Pancreas (tissue), 10 donors: ENCODE measurements around the gene NCOA4. TPM values are rescaled to one million over a fixed set of nuclear protein-coding genes. Genes with fewer than 3 reads are reported as not detected.

Experiments used
- ATAC-seq, 4 donors: fragments of 200-7000 bp; cut with Tn5 transposase; one replicate each; pipeline versions ENCODE4 v1.8.0 to v1.9.1; 2020; ENCODE audit warnings: mild to moderate bottlenecking in 4 of 4, moderate library complexity in 4 of 4
- DNase-seq, 6 donors: peaks; one replicate each; pipeline ENCODE4 v3.0.0-alpha.2; 2020
- FAIRE-seq: peaks from 2 replicates; lab custom pipeline; 2012; peaks lifted over from hg19 to GRCh38; lab: Jason Lieb, UNC
- H3K27ac ChIP-seq, 4 donors: fragments of 200-600 bp; sonication (generic); 1 replicate in 3 of 4; 2 replicates in 1 of 4; pipeline versions ENCODE4 v1.5.0 to v1.8.0; 2020
- H3K27me3 ChIP-seq, 4 donors: fragments of 200-600 bp; one replicate each; pipeline ENCODE4 v1.8.0; 2021
- H3K36me3 ChIP-seq, 3 donors: fragments of 200-600 bp; sonication (generic) in 1 of 3; one replicate each; pipeline versions ENCODE4 v1.5.0 to v1.8.0; 2020 to 2021
- H3K4me1 ChIP-seq, 3 donors: fragments of 200-600 bp; one replicate each; pipeline ENCODE4 v1.8.0; 2021
- H3K4me3 ChIP-seq, 4 donors: fragments of 200-600 bp; sonication (generic) in 2 of 4; one replicate each; pipeline versions ENCODE4 v1.5.0 to v1.8.0; 2020 to 2021
- H3K9me3 ChIP-seq, 4 donors: fragments of 200-600 bp; one replicate each; pipeline ENCODE4 v1.8.0; 2021
- WGBS, 2 donors: extraction: QIAGEN DNeasy Blood & Tissue Kit; methylation state at CpG; one replicate each; pipeline ENCODE4 v1.1.7; 2013; 5-methylcytosine and 5-hydroxymethylcytosine counted together
- intact Hi-C, 3 donors: fragments of 100-400 bp; cut with DNase I; formaldehyde crosslinking; loops; one replicate each; pipeline versions ENCODE4 v1.11.1 to v1.14.2; 2022
- polyA plus RNA-seq, 2 donors: library from polyadenylated mRNA; stranded (reverse); fragments of 200-250 nt; gene quantifications; one replicate each; pipeline ENCODE4 v1.2.3, GENCODE V29; 2013
- total RNA-seq, 6 donors: library from RNA; stranded (reverse); fragmentation: NEBNext Ultra II Directional in 4 of 6; extraction: Animal tissue kit (Norgen Biotek cat#: 25700) in 4 of 6; gene quantifications; one replicate each; pipeline versions ENCODE4 v1.2.1 to v1.2.4, GENCODE V29; 2021 to 2023
- TF ChIP-seq, protein P1 (sequence below), 4 donors: fragments of 200-600 bp; sonication (generic) in 3 of 4; IDR thresholded peaks; one replicate each; pipeline versions ENCODE4 v1.5.0 to v1.8.0; 2021; ENCODE audit warnings: antibody characterized with exemption in 4 of 4
- donor health status: healthy with polysubstance abuse.
- donor health status: DM: no; HTN: no; CAD: no; lungs with moderate emphysema.
- donor health status: DM: no; HTN: no; CAD: no.
- donor health status: control.
- donor health status: control.
- donor health status: Bipolar disorder and iron deficiency.
- donor health status: DM: yes; HTN: yes; CAD: no.
- donor health status: DM: no; HTN: no; CAD: no.
- donor health status: DM: no; HTN: no; CAD: no.
- donor health status: DM: yes; HTN: yes; CAD: no.

The NCOA4 gene
- total and polyA plus RNA-seq, 8 donors, result 16.7 to 69.4 (median 55.8) TPM

DNA sequence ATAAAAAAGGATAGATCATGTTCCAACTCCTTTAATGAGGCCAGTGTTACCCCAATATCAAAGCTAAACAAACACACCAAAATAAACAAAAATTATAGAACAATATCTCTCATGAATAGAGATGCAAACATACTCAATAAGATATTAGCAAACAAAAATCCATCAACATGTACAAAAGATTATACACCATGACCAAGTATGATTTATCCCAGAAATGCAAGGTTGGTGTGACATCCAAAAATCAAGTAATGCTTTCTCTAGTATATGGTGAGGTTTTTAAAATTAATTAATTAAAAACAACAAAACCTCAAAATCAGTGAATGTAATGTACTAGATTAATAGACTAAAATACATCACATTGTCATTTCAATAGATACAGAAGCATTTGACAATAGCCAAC is 26.6 kb upstream of the NCOA4 start:
- H3K36me3 ChIP-seq, result no peaks in the 10 kb centered on the region
- intact Hi-C loops, result no loop called here
- no peak for FAIRE-seq
- ATAC-seq, result no peak
- no peak overlapping the region for H3K4me3 ChIP-seq
- H3K9me3 ChIP-seq, result no peaks in the 10 kb centered on the region
- DNase-seq, result no peak
- no peaks in the 10 kb centered on the region for H3K27me3 ChIP-seq
- no peaks in the 10 kb centered on the region for H3K4me1 ChIP-seq
- TF ChIP-seq, protein P1, sequence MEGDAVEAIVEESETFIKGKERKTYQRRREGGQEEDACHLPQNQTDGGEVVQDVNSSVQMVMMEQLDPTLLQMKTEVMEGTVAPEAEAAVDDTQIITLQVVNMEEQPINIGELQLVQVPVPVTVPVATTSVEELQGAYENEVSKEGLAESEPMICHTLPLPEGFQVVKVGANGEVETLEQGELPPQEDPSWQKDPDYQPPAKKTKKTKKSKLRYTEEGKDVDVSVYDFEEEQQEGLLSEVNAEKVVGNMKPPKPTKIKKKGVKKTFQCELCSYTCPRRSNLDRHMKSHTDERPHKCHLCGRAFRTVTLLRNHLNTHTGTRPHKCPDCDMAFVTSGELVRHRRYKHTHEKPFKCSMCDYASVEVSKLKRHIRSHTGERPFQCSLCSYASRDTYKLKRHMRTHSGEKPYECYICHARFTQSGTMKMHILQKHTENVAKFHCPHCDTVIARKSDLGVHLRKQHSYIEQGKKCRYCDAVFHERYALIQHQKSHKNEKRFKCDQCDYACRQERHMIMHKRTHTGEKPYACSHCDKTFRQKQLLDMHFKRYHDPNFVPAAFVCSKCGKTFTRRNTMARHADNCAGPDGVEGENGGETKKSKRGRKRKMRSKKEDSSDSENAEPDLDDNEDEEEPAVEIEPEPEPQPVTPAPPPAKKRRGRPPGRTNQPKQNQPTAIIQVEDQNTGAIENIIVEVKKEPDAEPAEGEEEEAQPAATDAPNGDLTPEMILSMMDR (IDR thresholded peaks at IDR 0.05), result no peak
- no peak overlapping the region for H3K27ac ChIP-seq

DNA sequence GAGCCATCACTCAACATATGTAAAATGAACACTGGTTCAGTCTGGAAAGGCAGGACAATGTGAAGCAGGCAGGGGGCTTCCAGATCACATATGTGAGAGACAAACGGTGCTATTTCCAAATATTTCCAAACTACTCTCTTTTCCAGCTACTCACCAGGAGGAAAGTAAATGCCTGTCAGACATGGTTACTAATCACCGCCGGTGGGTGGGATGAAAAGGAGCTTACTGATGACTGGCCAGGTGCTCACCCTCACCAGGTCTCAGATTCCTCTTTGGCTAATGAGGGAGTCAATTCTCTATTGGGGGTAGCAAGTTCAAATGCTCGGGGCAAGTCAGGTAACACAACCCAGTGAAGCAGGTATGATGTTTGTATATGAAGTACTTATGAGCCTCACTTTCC is 25.3 kb upstream of the NCOA4 start:
- no peak overlapping the region for H3K27ac ChIP-seq
- no peak for FAIRE-seq
- H3K4me3 ChIP-seq, result no peak overlapping the region
- no peak for DNase-seq
- H3K9me3 ChIP-seq, result no peaks in the 10 kb centered on the region
- ATAC-seq, result no peak
- TF ChIP-seq, protein P1 (IDR thresholded peaks at IDR 0.05), result no peak
- 64 to 79% methylated on average over 4 of the region's 4 CpGs for WGBS, 2 donors
- H3K4me1 ChIP-seq, result no peaks in the 10 kb centered on the region
- no peaks in the 10 kb centered on the region for H3K27me3 ChIP-seq
- H3K36me3 ChIP-seq, result no peaks in the 10 kb centered on the region
- intact Hi-C loops, result no loop called here

DNA sequence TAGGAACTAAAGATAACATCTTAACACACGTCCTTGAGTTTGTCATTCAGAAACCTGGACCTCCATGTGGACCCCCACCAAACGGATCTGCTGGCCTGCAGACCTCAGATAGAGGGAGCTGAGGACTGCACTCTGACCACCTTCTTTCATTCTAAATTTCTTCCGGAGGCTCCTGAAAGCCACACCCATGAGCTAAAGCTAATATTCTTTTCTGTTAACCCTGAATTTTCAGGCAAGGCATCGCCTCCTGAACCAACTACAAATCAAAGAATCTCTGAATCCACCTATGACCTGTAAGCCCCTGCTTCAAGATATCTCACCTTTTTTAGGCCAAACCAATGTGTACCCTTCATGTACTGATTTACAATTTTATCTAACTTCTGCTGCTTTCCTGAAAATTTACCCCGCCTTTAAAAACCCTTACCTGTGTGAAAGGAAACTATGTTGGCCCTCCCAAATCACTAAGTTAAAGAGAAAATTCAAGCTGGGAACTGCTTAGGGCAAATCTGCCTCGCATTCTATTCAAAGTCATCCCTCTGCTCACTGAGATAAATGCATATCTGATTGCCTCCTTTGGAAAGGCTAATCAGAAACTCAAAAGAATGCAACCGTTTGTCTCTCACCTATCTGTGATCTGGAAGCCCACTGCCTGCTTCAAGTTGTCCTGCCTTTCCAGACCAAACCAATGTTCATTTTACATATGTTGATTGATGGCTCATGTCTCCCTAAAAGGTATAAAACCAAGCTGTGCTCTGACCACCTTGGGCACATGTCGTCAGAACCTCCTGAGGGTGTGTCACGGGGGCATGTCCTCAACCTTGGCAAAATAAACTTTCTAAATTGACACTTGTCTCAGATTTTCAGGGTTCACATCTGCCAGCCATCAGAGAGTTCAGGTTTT is 23.4 kb upstream of the NCOA4 start:
- ATAC-seq (no peak), FAIRE-seq (no peak), DNase-seq (no peak)
- Histone ChIP-seq H3K4me1 (no peaks in the 10 kb centered on the region), H3K27ac (no peak overlapping the region), H3K4me3 (no peak overlapping the region), H3K9me3 (no peaks in the 10 kb centered on the region), H3K27me3 (no peaks in the 10 kb centered on the region), H3K36me3 (no peaks in the 10 kb centered on the region)
- intact Hi-C loops, result no loop called here
- 39 to 42% methylated on average over 9 of the region's 9 CpGs for WGBS, 2 donors
- TF ChIP-seq, protein P1 (IDR thresholded peaks at IDR 0.05), result no peak

DNA sequence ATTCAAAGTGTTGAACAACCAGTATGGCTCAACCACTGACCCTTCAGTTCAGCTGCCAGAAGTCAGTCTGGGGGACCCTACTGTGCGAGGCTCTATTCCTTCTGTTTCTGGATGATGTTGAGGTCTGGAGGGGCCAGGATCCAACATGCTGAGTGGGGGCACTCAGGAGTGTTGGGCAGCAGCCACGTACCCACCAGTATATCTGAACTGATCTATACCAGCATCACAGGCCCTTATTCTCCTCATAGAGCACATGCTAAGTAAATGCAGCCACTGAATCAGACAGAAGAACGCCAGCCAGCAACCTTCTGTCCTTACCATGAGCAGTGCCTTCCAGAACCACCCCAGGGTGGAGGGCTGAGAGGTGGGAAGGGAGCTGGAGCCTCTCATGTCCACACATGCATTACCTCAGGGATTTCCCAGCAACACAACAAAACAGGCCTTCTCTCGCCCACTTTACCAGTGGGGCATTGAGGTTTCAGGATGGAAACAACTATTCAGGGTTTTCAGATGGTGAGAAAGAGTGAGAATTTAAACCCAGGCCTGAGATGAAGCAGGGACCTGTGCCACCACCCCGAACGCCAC is 22.5 kb upstream of the NCOA4 start:
- Histone ChIP-seq H3K36me3 (no peaks in the 10 kb centered on the region), H3K27ac (no peak overlapping the region), H3K4me3 (no peak overlapping the region), H3K27me3 (no peaks in the 10 kb centered on the region), H3K4me1 (no peaks in the 10 kb centered on the region), H3K9me3 (no peaks in the 10 kb centered on the region)
- FAIRE-seq, result no peak
- TF ChIP-seq, protein P1 (IDR thresholded peaks at IDR 0.05), result no peak
- WGBS, 2 donors, result 72 to 85% methylated on average over 6 of the region's 6 CpGs
- no peak for DNase-seq
- intact Hi-C loops, result no loop called here
- no peak for ATAC-seq
